Stomach (tissue), 9 donors: Measurements from ENCODE around the gene SLC25A34. TPM values are rescaled to one million over a fixed set of nuclear protein-coding genes. Genes with fewer than 3 reads are reported as not detected.

Experiments used
- DNase-seq, 2 donors: peaks; one replicate each; pipeline versions ENCODE4 v3.0.0 to v3.0.0-alpha.2; 2013 to 2019
- H3K27ac ChIP-seq, 5 donors: fragments of 200-600 bp in 4 of 5; sonication (generic) in 4 of 5; one replicate each; pipeline ENCODE4 v1.5.1; 2013 to 2019; ENCODE audit warnings: mild to moderate bottlenecking in 1 of 5, moderate library complexity in 1 of 5
- H3K27me3 ChIP-seq, 3 donors: fragments of 200-600 bp; sonication (generic); one replicate each; pipeline ENCODE4 v1.5.1; 2017 to 2019; ENCODE audit warnings: mixed run types in 1 of 3
- H3K36me3 ChIP-seq, 4 donors: fragments of 200-600 bp; sonication (generic); 1 replicate in 3 of 4; 2 replicates in 1 of 4; pipeline ENCODE4 v1.5.1; 2016 to 2019
- H3K4me1 ChIP-seq, 4 donors: fragments of 200-600 bp; sonication (generic); one replicate each; pipeline ENCODE4 v1.5.1; 2016 to 2019
- H3K4me3 ChIP-seq, 4 donors: fragments of 200-600 bp; sonication (generic) in 3 of 4; one replicate each; pipeline ENCODE4 v1.5.1; 2016 to 2019; ENCODE audit warnings: mild to moderate bottlenecking in 1 of 4
- H3K9me3 ChIP-seq, 4 donors: fragments of 200-600 bp; sonication (generic); one replicate each; pipeline ENCODE4 v1.5.1; 2016 to 2019
- EP300 ChIP-seq: sonication (generic); formaldehyde crosslinking; IDR thresholded peaks from one replicate; pipeline ENCODE4 v1.6.1; 2017; ENCODE audit warnings: antibody characterized with exemption
- POLR2A ChIP-seq, 4 donors: fragments of 450-650 bp; IDR thresholded peaks; one replicate each; pipeline ENCODE4 v1.6.1; 2016; ENCODE audit warnings: antibody characterized with exemption in 4 of 4, control low read depth in 2 of 4, mild to moderate bottlenecking in 1 of 4, moderate library complexity in 1 of 4
- POLR2AphosphoS5 ChIP-seq, 3 donors: sonication (generic); formaldehyde crosslinking; IDR thresholded peaks; one replicate each; pipeline ENCODE4 v1.6.1; 2016; ENCODE audit warnings: antibody characterized with exemption in 3 of 3
- WGBS, 5 donors: extraction: QIAGEN DNeasy Blood & Tissue Kit in 3 of 5; methylation state at CpG; one replicate each; pipeline versions ENCODE4 v1.1.5 to v1.1.7; 2013 to 2018; 5-methylcytosine and 5-hydroxymethylcytosine counted together
- intact Hi-C: fragments of 100-400 bp; cut with DNase I; formaldehyde crosslinking; loops from one replicate; pipeline ENCODE4 v1.15.1; 2023; ENCODE audit warnings: low total_unique reads
- polyA plus RNA-seq, 3 donors: library from polyadenylated mRNA; stranded (reverse); fragments of 200-250 nt; gene quantifications; one replicate each; pipeline ENCODE4 v1.2.3, GENCODE V29; 2013
- total RNA-seq, 5 donors: library from RNA; depleted of rRNA; stranded (reverse); fragments of >200 nt; gene quantifications; one replicate each; pipeline versions ENCODE4 v1.1.0 to v1.2.3, GENCODE V29; 2014 to 2016
- TF ChIP-seq, protein P1 (sequence below), 7 experiments: fragments of 450-650 bp in 4 of 7; fragments of 200-600 bp in 3 of 7; sonication (generic) in 3 of 7; IDR thresholded peaks; one replicate each; pipeline ENCODE4 v1.5.1; 2016 to 2019; ENCODE audit warnings: antibody characterized with exemption in 7 of 7, control low read depth in 2 of 7, mild to moderate bottlenecking in 1 of 7
- donor health status: healthy with polysubstance abuse.
- donor health status: Bipolar disorder and iron deficiency.
- donor health status: healthy.

Gene SLC25A34
- total and polyA plus RNA-seq, 8 donors, result 0.75 to 16.9 (median 3.6) TPM; not detected in 1

DNA sequence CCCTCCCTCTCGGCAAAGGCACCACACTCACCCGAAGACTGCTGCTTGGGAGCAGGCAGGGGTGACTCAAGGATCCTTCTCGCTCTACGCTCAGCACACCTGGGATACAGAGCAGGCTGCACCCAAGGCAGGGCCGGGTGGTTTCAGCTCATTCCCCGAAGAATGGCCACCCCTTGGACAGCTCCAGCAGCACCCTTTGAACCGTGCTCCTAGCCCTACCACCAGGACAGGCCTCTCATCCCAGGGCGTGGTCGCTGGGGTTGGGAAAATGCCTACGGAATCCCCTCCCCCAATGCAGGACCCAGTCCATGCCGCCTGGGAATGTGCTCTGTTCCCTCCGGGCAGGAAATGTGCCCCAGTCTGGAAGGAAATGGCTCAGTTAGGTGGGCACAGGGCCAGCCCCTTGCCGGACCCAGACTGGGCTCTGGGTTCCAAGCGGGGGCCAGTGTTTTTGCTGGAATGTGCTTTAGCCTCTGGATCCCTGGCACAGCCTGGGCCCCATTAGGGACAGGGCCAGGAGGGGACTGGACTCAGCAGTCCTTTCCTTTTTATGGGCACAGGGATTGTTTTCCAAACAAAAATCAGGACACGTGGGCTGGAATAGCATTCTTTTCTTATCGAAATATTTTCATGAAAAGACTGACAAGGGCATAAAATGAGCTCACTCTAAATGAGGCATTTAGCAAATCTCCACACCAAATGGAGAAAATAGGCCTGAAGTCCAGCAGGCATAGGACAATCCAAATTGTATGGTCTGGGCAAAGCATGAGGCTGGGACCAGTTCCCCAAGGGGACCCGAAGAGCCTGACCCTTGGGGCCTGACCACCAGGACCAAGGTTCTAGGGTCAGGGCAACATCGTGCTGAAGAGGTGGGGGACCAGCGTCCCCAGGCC, 13.6 kb downstream of the SLC25A34 start:
- H3K27ac ChIP-seq, result peak overlapping the region in 2 of 5 donors; percentile 4 to 20
- H3K36me3 ChIP-seq, result no peaks in the 10 kb centered on the region
- H3K4me1 ChIP-seq, result peaks cover 0 to 11% (median 0%) of the 10 kb centered on the region in 4 donors
- no peaks in the 10 kb centered on the region for H3K27me3 ChIP-seq
- intact Hi-C loops, result no loop called here
- DNase-seq, result no peak
- WGBS, 5 donors, result 62 to 72% (median 68%) methylated on average over 15 to 19 of the region's 19 CpGs
- TF ChIP-seq POLR2A (IDR thresholded peaks at IDR 0.05) (no peak), POLR2AphosphoS5 (IDR thresholded peaks at IDR 0.05) (no peak), EP300 (no peak)
- TF ChIP-seq, protein P1, sequence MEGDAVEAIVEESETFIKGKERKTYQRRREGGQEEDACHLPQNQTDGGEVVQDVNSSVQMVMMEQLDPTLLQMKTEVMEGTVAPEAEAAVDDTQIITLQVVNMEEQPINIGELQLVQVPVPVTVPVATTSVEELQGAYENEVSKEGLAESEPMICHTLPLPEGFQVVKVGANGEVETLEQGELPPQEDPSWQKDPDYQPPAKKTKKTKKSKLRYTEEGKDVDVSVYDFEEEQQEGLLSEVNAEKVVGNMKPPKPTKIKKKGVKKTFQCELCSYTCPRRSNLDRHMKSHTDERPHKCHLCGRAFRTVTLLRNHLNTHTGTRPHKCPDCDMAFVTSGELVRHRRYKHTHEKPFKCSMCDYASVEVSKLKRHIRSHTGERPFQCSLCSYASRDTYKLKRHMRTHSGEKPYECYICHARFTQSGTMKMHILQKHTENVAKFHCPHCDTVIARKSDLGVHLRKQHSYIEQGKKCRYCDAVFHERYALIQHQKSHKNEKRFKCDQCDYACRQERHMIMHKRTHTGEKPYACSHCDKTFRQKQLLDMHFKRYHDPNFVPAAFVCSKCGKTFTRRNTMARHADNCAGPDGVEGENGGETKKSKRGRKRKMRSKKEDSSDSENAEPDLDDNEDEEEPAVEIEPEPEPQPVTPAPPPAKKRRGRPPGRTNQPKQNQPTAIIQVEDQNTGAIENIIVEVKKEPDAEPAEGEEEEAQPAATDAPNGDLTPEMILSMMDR (IDR thresholded peaks at IDR 0.05), result no peak
- no peak overlapping the region for H3K4me3 ChIP-seq
- no peaks in the 10 kb centered on the region for H3K9me3 ChIP-seq

DNA sequence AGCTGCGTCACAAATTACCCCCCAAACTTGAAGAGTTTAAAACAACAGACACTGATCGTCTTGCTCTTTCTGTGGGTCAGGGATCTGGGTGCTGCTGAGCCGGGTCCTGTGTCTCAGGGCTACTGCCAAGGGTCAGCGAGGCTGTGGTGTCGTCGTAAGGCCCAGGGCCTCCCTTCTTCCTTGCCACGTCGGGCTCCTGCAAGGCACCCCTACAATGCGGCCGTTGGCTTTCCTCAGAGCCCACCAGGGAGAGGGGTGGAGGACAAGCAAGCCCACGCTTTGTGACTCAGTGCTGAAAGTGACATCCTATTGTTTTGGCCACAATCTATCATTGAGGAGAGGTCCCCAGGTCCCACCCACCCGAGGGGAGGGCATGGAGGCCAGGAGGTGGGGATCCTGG, 14.9 kb downstream of the SLC25A34 start:
- no peaks in the 10 kb centered on the region for H3K36me3 ChIP-seq
- TF ChIP-seq EP300 (no peak), POLR2A (IDR thresholded peaks at IDR 0.05) (no peak), POLR2AphosphoS5 (IDR thresholded peaks at IDR 0.05) (no peak)
- TF ChIP-seq, protein P1 (IDR thresholded peaks at IDR 0.05), result no peak
- no peak overlapping the region for H3K27ac ChIP-seq
- 79 to 92% (median 89%) methylated on average over 10 to 12 of the region's 12 CpGs for WGBS, 5 donors
- no peaks in the 10 kb centered on the region for H3K9me3 ChIP-seq
- H3K4me1 ChIP-seq, result peaks cover 0 to 17% (median 2%) of the 10 kb centered on the region in 4 donors
- no peak overlapping the region for H3K4me3 ChIP-seq
- no peaks in the 10 kb centered on the region for H3K27me3 ChIP-seq
- intact Hi-C loops, result no loop called here
- DNase-seq, result no peak

- Histone ChIP-seq H3K4me3 (no peak overlapping the region), H3K27ac (no peak overlapping the region), H3K36me3 (no peaks in the 10 kb centered on the region), H3K9me3 (no peaks in the 10 kb centered on the region), H3K27me3 (peaks cover 0 to 7% (median 0%) of the 10 kb centered on the region in 3 donors), H3K4me1 (peaks cover 6 to 25% (median 10%) of the 10 kb centered on the region in 4 donors)
- no peak for DNase-seq
- WGBS, 5 donors, result 80 to 91% (median 86%) methylated on average over 10 of the region's 10 CpGs
- intact Hi-C loops, result no loop called here
- no peak for TF ChIP-seq POLR2A (IDR thresholded peaks at IDR 0.05)
- TF ChIP-seq EP300, result no peak
- TF ChIP-seq, protein P1 (IDR thresholded peaks at IDR 0.05), result no peak
- TF ChIP-seq POLR2AphosphoS5 (IDR thresholded peaks at IDR 0.05), result no peak
Measured at GRCh38 chr1:15751717-15752116, 15.7 kb downstream of the SLC25A34 start.

- H3K27ac ChIP-seq, result no peak overlapping the region
- H3K4me3 ChIP-seq, result no peak overlapping the region
- H3K4me1 ChIP-seq, result peaks cover 22 to 46% (median 30%) of the 10 kb centered on the region in 4 donors
- intact Hi-C loops, result no loop called here
- TF ChIP-seq POLR2AphosphoS5 (IDR thresholded peaks at IDR 0.05), result no peak
- TF ChIP-seq EP300, result no peak
- TF ChIP-seq, protein P1 (IDR thresholded peaks at IDR 0.05), result no peak
- H3K9me3 ChIP-seq, result no peaks in the 10 kb centered on the region
- H3K36me3 ChIP-seq, result no peaks in the 10 kb centered on the region
- peak in 1 of 2 donors; percentile 50 for DNase-seq
- H3K27me3 ChIP-seq, result peaks cover 0 to 28% (median 11%) of the 10 kb centered on the region in 3 donors
- WGBS, 5 donors, result 83 to 92% (median 84%) methylated on average over 7 to 10 of the region's 10 CpGs
Measured at GRCh38 chr1:15753776-15754175, 17.7 kb downstream of the SLC25A34 start.
